ENCODE results near the gene FAM181A. TPM values are rescaled to one million over a fixed set of nuclear protein-coding genes. Genes with fewer than 3 reads are reported as not detected.

The FAM181A gene
- total RNA-seq, 4 donors from 2014 or later, result not detected

GRCh38 chr14:93939304-93940229 lies 12.4 kb downstream of the FAM181A start:
- Histone ChIP-seq H3K4me1 (peaks cover 0 to 73% (median 9%) of the 10 kb centered on the region in 3 donors), H3K27me3 (peaks cover 9% of the 10 kb centered on the region), H3K27ac (peak overlapping the region; percentile 4 to 92 (median 80)), H3K9me3 (no peaks in the 10 kb centered on the region), H3K4me3 (peak overlapping the region in 1 of 2 donors; percentile 40), H3K36me3 (peaks cover 0 to 69% of the 10 kb centered on the region in 2 donors)
- ATAC-seq, result peak; percentile 80
- 20% methylated on average over 3 of the region's 84 CpGs; no CpG with 5 or more reads in 1 of the 2 donors for WGBS, 2 donors (ENCODE audit: low coverage in 1 of 2)
- TF ChIP-seq POLR2AphosphoS5 (IDR thresholded peaks at IDR 0.05), result peak; percentile 22
- TF ChIP-seq CTCF (IDR thresholded peaks at IDR 0.05), result peak in 3 of 4 experiments; percentile 84 to 92 (median 88)
- TF ChIP-seq EP300 (IDR thresholded peaks at IDR 0.05), result no peak

- H3K4me3 ChIP-seq, result no peak overlapping the region
- no peak for ATAC-seq
- no peak for TF ChIP-seq POLR2AphosphoS5 (IDR thresholded peaks at IDR 0.05)
- no peaks in the 10 kb centered on the region for H3K9me3 ChIP-seq
- 60 to 100% methylated on average over 1 to 3 of the region's 6 CpGs for WGBS, 2 donors (ENCODE audit: low coverage in 1 of 2)
- H3K36me3 ChIP-seq, result peaks cover 0 to 69% of the 10 kb centered on the region in 2 donors
- peaks cover 0 to 72% (median 9%) of the 10 kb centered on the region in 3 donors for H3K4me1 ChIP-seq
- peaks cover 9% of the 10 kb centered on the region for H3K27me3 ChIP-seq
- peak overlapping the region; percentile 4 to 92 (median 80) for H3K27ac ChIP-seq
These were observed 13.3 kb downstream of the FAM181A start for GRCh38 chr14:93940437-93940836.

GRCh38 chr14:93941293-93941910 lies 14.3 kb downstream of the FAM181A start:
- WGBS, 2 donors (ENCODE audit: low coverage in 1 of 2), result 26 to 49% methylated on average over 6 to 10 of the region's 16 CpGs
- Histone ChIP-seq H3K9me3 (no peaks in the 10 kb centered on the region), H3K36me3 (peaks cover 0 to 69% of the 10 kb centered on the region in 2 donors), H3K27me3 (peaks cover 9% of the 10 kb centered on the region), H3K27ac (peak overlapping the region; percentile 70 to 92 (median 80)), H3K4me1 (peaks cover 0 to 75% (median 9%) of the 10 kb centered on the region in 3 donors), H3K4me3 (no peak overlapping the region)
- peak; percentile 63 for TF ChIP-seq POLR2AphosphoS5 (IDR thresholded peaks at IDR 0.05)
- no peak for TF ChIP-seq EP300 (IDR thresholded peaks at IDR 0.05)
- peak; percentile 40 for ATAC-seq

GRCh38 chr14:93943052-93943451 lies 15.9 kb downstream of the FAM181A start:
- H3K4me3 ChIP-seq, result no peak overlapping the region
- no peak for ATAC-seq
- H3K36me3 ChIP-seq, result peaks cover 0 to 70% of the 10 kb centered on the region in 2 donors
- H3K27ac ChIP-seq, result peak overlapping the region in 3 of 4 donors; percentile 75 to 92 (median 84)
- no peaks in the 10 kb centered on the region for H3K9me3 ChIP-seq
- TF ChIP-seq POLR2AphosphoS5 (IDR thresholded peaks at IDR 0.05) (no peak), CTCF (IDR thresholded peaks at IDR 0.05) (no peak), EP300 (IDR thresholded peaks at IDR 0.05) (no peak), POLR2A (IDR thresholded peaks at IDR 0.05) (no peak)
- WGBS, 2 donors (ENCODE audit: low coverage in 1 of 2), result 58 to 81% methylated on average over 5 to 7 of the region's 10 CpGs
- peaks cover 0 to 69% (median 9%) of the 10 kb centered on the region in 3 donors for H3K4me1 ChIP-seq
- H3K27me3 ChIP-seq, result peaks cover 9% of the 10 kb centered on the region

DNA sequence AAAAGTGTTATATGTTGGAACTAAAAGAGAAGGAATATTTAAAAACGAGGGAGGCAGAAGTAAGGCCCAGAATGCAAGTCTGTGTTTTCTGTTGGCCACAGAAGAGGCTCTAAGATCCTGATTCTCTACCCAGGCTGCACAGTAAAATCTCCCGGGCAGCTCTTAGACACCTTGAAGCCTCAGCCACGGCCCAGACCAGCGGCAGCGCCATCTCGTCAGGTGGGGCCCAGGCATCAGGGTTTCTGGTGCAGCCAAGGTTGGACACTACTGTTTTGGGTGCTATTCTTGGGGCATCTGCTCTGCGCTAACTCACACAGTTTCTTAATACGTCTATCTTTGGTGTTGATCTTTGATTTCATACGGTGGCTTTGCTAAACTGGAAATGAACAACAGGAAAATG lies 16.8 kb downstream of the FAM181A start:
- Histone ChIP-seq H3K27me3 (peaks cover 5% of the 10 kb centered on the region), H3K4me3 (no peak overlapping the region), H3K4me1 (peaks cover 0 to 67% (median 9%) of the 10 kb centered on the region in 3 donors), H3K27ac (peak overlapping the region; percentile 22 to 92 (median 80)), H3K36me3 (peaks cover 0 to 72% of the 10 kb centered on the region in 2 donors), H3K9me3 (no peaks in the 10 kb centered on the region)
- no peak for ATAC-seq
- WGBS, 2 donors (ENCODE audit: low coverage in 1 of 2), result 52 to 70% methylated on average over 4 to 6 of the region's 9 CpGs
- TF ChIP-seq POLR2A (IDR thresholded peaks at IDR 0.05) (no peak), EP300 (IDR thresholded peaks at IDR 0.05) (no peak), POLR2AphosphoS5 (IDR thresholded peaks at IDR 0.05) (no peak), CTCF (IDR thresholded peaks at IDR 0.05) (no peak)
